IMR-90 (cell line): ENCODE measurements around the gene PPEF2. TPM values are rescaled to one million over a fixed set of nuclear protein-coding genes. Genes with fewer than 3 reads are reported as not detected.

ENCODE experiments used
- ATAC-seq: fragments of 200-7000 bp; cut with Tn5 transposase; 2 replicates; pipeline ENCODE4 v1.9.1; 2020; ENCODE audit warnings: low read depth, mild to moderate bottlenecking, moderate library complexity
- BruUV-seq: library from RNA; stranded (reverse); fragments of 400-500 nt; replicated peaks from 2 replicates; lab custom pipeline; 2021; lab: Mats Ljungman, UMichigan
- CTCF ChIA-PET: fragments of 300-600 bp; formaldehyde crosslinking; extraction: SDS; loops from one replicate; lab custom pipeline; 2021; ENCODE audit warnings: antibody characterized with exemption; lab: Yijun Ruan, JAX
- POLR2A ChIA-PET: fragments of 300-600 bp; sonication (Branson Sonifier 250); formaldehyde crosslinking; loops from one replicate; lab custom pipeline; 2022; ENCODE audit warnings: antibody characterized with exemption; ENCODE audit not compliant: unreplicated experiment; lab: Charles Lee
- DNase-seq: peaks from one replicate; pipeline ENCODE4 v3.0.0; 2013
- H2AFZ ChIP-seq: replicated peaks from 2 replicates; pipeline ENCODE3; 2013; ENCODE audit warnings: low read length, mild to moderate bottlenecking; ENCODE audit not compliant: poor library complexity
- H2AK5ac ChIP-seq: 2 replicates; pipeline ENCODE4 v1.6.1; 2013; ENCODE audit warnings: low read depth, low read length, inconsistent platforms
- H2AK9ac ChIP-seq: replicated peaks from 2 replicates; pipeline ENCODE3; 2013; ENCODE audit warnings: mild to moderate bottlenecking, low read depth, low read length, moderate library complexity; ENCODE audit not compliant: poor library complexity
- H2BK120ac ChIP-seq: 2 replicates; pipeline ENCODE4 v1.6.1; 2013; ENCODE audit warnings: low read depth, low read length, inconsistent platforms
- H2BK15ac ChIP-seq: 3 replicates; pipeline ENCODE4 v1.6.1; 2013; ENCODE audit warnings: low read depth, low read length, inconsistent platforms
- H2BK20ac ChIP-seq: 2 replicates; pipeline ENCODE4 v1.6.1; 2013; ENCODE audit warnings: low read depth, mild to moderate bottlenecking, inconsistent platforms, low read length, moderate library complexity
- H2BK5ac ChIP-seq: 2 replicates; pipeline ENCODE4 v1.6.1; 2013; ENCODE audit warnings: mild to moderate bottlenecking, low read depth, low read length, inconsistent platforms; ENCODE audit not compliant: poor library complexity, severe bottlenecking
- H3K14ac ChIP-seq: replicated peaks from 2 replicates; pipeline ENCODE4 v1.6.1; 2013; ENCODE audit warnings: low read depth, low read length, inconsistent platforms
- H3K18ac ChIP-seq: 2 replicates; pipeline ENCODE4 v1.6.1; 2013; ENCODE audit warnings: low read depth, low read length, control low read depth
- H3K23ac ChIP-seq: 2 replicates; pipeline ENCODE4 v1.6.1; 2013; ENCODE audit warnings: low read depth, low read length, inconsistent platforms
- H3K27ac ChIP-seq: 2 replicates; pipeline ENCODE4 v1.5.1; 2013; ENCODE audit warnings: mild to moderate bottlenecking, control low read depth, low read length; ENCODE audit not compliant: insufficient read depth
- H3K27me3 ChIP-seq: 2 replicates; pipeline ENCODE4 v1.6.1; 2013; ENCODE audit warnings: low read length; ENCODE audit not compliant: control insufficient read depth, insufficient read depth
- H3K36me3 ChIP-seq: 2 replicates; pipeline ENCODE4 v1.6.1; 2013; ENCODE audit warnings: low read length, mixed read lengths; ENCODE audit not compliant: control insufficient read depth, insufficient read depth
- H3K4ac ChIP-seq: 2 replicates; pipeline ENCODE4 v1.6.1; 2013; ENCODE audit warnings: low read depth, low read length, inconsistent platforms
- H3K4me1 ChIP-seq: 2 replicates; pipeline ENCODE4 v1.6.1; 2013; ENCODE audit warnings: low read length, mixed read lengths; ENCODE audit not compliant: control insufficient read depth, insufficient read depth
- H3K4me2 ChIP-seq: 2 replicates; pipeline ENCODE4 v1.6.1; 2013; ENCODE audit warnings: low read depth, mild to moderate bottlenecking, control low read depth, low read length, moderate library complexity
- H3K4me3 ChIP-seq: 2 replicates; pipeline ENCODE4 v1.5.1; 2013; ENCODE audit warnings: low read depth, mild to moderate bottlenecking, control low read depth, low read length, moderate library complexity; ENCODE audit not compliant: insufficient read depth
- H3K56ac ChIP-seq: 2 replicates; pipeline ENCODE4 v1.6.1; 2013; ENCODE audit warnings: low read length, inconsistent platforms; ENCODE audit not compliant: insufficient read depth; ENCODE audit errors: extremely low read depth
- H3K79me1 ChIP-seq, 2 experiments: 2 replicates each; pipeline ENCODE4 v1.6.1; 2013; ENCODE audit warnings: low read length in 2 of 2, inconsistent platforms in 1 of 2, low read depth in 1 of 2
- H3K9ac ChIP-seq: 2 replicates; pipeline ENCODE4 v1.6.1; 2013; ENCODE audit warnings: low read depth, low read length, control low read depth
- H3K9me1 ChIP-seq: 2 replicates; pipeline ENCODE4 v1.6.1; 2013; ENCODE audit warnings: low read length, inconsistent platforms; ENCODE audit not compliant: insufficient read depth
- H3K9me3 ChIP-seq: 2 replicates; pipeline ENCODE4 v1.6.1; 2013; ENCODE audit warnings: low read length; ENCODE audit not compliant: control insufficient read depth, insufficient read depth
- H4K20me1 ChIP-seq: 2 replicates; pipeline ENCODE4 v1.6.1; 2013; ENCODE audit warnings: low read length, inconsistent platforms; ENCODE audit not compliant: insufficient read depth
- H4K5ac ChIP-seq: 2 replicates; pipeline ENCODE4 v1.6.1; 2013; ENCODE audit warnings: mild to moderate bottlenecking, low read depth, low read length, control low read depth
- H4K8ac ChIP-seq, 2 experiments: 2 replicates each; pipeline ENCODE4 v1.6.1; 2013; ENCODE audit warnings: low read depth in 2 of 2, low read length in 2 of 2, control low read depth in 1 of 2, inconsistent platforms in 1 of 2
- H4K91ac ChIP-seq: 2 replicates; pipeline ENCODE4 v1.6.1; 2013; ENCODE audit warnings: low read depth, low read length, inconsistent platforms; ENCODE audit not compliant: insufficient read depth
- BHLHE40 ChIP-seq: fragments of 150-350 bp; IDR thresholded peaks from 2 replicates; pipeline ENCODE4 v1.6.1; 2016; ENCODE audit warnings: mild to moderate bottlenecking, low read depth, low read length
- CEBPB ChIP-seq: IDR thresholded peaks from 2 replicates; pipeline ENCODE4 v1.6.1; 2012; ENCODE audit warnings: low read depth, low read length, improper control_type of control experiment
- CHD1 ChIP-seq: IDR thresholded peaks from 2 replicates; pipeline ENCODE4 v1.6.1; 2012; ENCODE audit warnings: low read depth, low read length, improper control_type of control experiment
- CTCF ChIP-seq: conservative IDR thresholded peaks from 2 replicates; pipeline ENCODE4 v1.5.1; 2012; ENCODE audit warnings: mild to moderate bottlenecking, low read depth, low read length, improper control_type of control experiment
- ELK1 ChIP-seq: fragments of 150-350 bp; IDR thresholded peaks from 2 replicates; pipeline ENCODE4 v1.6.1; 2016; ENCODE audit warnings: low read depth, mild to moderate bottlenecking, low read length, moderate library complexity, borderline replicate concordance
- FOS ChIP-seq: fragments of 150-350 bp; IDR thresholded peaks from 2 replicates; pipeline ENCODE4 v1.6.1; 2016; ENCODE audit warnings: low read depth, low read length
- MAFK ChIP-seq: IDR thresholded peaks from 2 replicates; pipeline ENCODE4 v1.6.1; 2012; ENCODE audit warnings: low read depth, low read length, improper control_type of control experiment
- MAZ ChIP-seq: IDR thresholded peaks from 2 replicates; pipeline ENCODE4 v1.6.1; 2012; ENCODE audit warnings: low read depth, mild to moderate bottlenecking, low read length, improper control_type of control experiment, moderate library complexity, borderline replicate concordance
- MXI1 ChIP-seq: IDR thresholded peaks from 2 replicates; pipeline ENCODE4 v1.6.1; 2012; ENCODE audit warnings: low read depth, mild to moderate bottlenecking, low read length, moderate library complexity, borderline replicate concordance
- NFE2L2 ChIP-seq: fragments of 150-350 bp; IDR thresholded peaks from 2 replicates; pipeline ENCODE4 v1.6.1; 2016; ENCODE audit warnings: low read depth, mild to moderate bottlenecking, low read length
- POLR2A ChIP-seq: IDR thresholded peaks from 2 replicates; pipeline ENCODE4 v1.6.1; 2012; ENCODE audit warnings: mild to moderate bottlenecking, low read depth, low read length
- RAD21 ChIP-seq: IDR thresholded peaks from 2 replicates; pipeline ENCODE4 v1.6.1; 2012; ENCODE audit warnings: low read length, improper control_type of control experiment
- RCOR1 ChIP-seq: IDR thresholded peaks from 2 replicates; pipeline ENCODE4 v1.6.1; 2012; ENCODE audit warnings: mild to moderate bottlenecking, low read length, improper control_type of control experiment; ENCODE audit not compliant: insufficient replicate concordance
- RFX5 ChIP-seq: IDR thresholded peaks from 2 replicates; pipeline ENCODE4 v1.8.0; 2012; ENCODE audit warnings: low read depth, mild to moderate bottlenecking, low read length, moderate library complexity
- SMC3 ChIP-seq: fragments of 150-350 bp; IDR thresholded peaks from 2 replicates; pipeline ENCODE4 v1.6.1; 2016; ENCODE audit warnings: low read depth, mild to moderate bottlenecking, antibody characterized with exemption, low read length, moderate library complexity
- WGBS, 2 experiments: methylation state at CpG; one replicate each; pipeline versions ENCODE4 v1.1.5 to v1.1.7; 2013; ENCODE audit warnings: missing lambda C conversion rate in 2 of 2; ENCODE audit not compliant: insufficient read length in 1 of 2; ENCODE audit errors: extremely low coverage in 2 of 2; 5-methylcytosine and 5-hydroxymethylcytosine counted together
- dilution Hi-C: fragments of 300-500 bp; cut with HindIII; formaldehyde crosslinking; loops from one replicate; pipeline ENCODE4 v1.14.3; 2018; ENCODE audit warnings: low sequenced_read_pairs; ENCODE audit not compliant: unreplicated experiment
- in situ Hi-C: fragments of 300-500 bp; cut with MboI; formaldehyde crosslinking; loops from 3 replicates; pipeline ENCODE4 v1.14.3; 2019; ENCODE audit warnings: low sequenced_read_pairs, inconsistent platforms, mixed read lengths
- intact Hi-C: fragments of 100-400 bp; cut with micrococcal nuclease; formaldehyde crosslinking; loops from 2 replicates; pipeline ENCODE4 v1.10.0; 2022
- polyA plus RNA-seq, 3 experiments: library from polyadenylated mRNA; depleted of rRNA; stranded (reverse); fragments of >200 nt; gene quantifications; 2 replicates each; pipeline ENCODE4 v1.2.3, GENCODE V29; 2012; ENCODE audit warnings: low replicate concordance in 1 of 3
- total RNA-seq: library from RNA; depleted of rRNA; stranded (reverse); fragments of >200 nt; gene quantifications from 2 replicates; pipeline ENCODE4 v1.2.3, GENCODE V29; 2012
- TF ChIP-seq, protein P1 (sequence below): fragments of 150-350 bp; IDR thresholded peaks from 2 replicates; pipeline ENCODE4 v1.6.1; 2017; ENCODE audit warnings: mild to moderate bottlenecking, antibody characterized with exemption, low read length, low read depth

Gene PPEF2
- total and polyA plus RNA-seq, 2 of the 4 experiments (the other 2 are of a cell fraction), result not detected

- ChIA-PET POLR2A (no interaction called here), CTCF (interaction anchor here (0.5 to 1.1 kb wide), 2 partner anchors 21 to 242 kb away, joined by 3 read pairs; no protein-coding TSS in a partner anchor)
- Histone ChIP-seq H2AK9ac (no peak overlapping the region), H4K5ac (no peak overlapping the region; the same call in 1 of the 2 replicates), H3K56ac (no peak overlapping the region), H2BK120ac (peak overlapping the region; percentile 47; the same call in 1 of the 2 replicates), H3K4me3 (no peak overlapping the region), H3K9me3 (no peaks in the 10 kb centered on the region), H2BK5ac (no peak overlapping the region), H3K36me3 (no peaks in the 10 kb centered on the region), H3K9me1 (peaks cover 3% of the 10 kb centered on the region; the same call in 1 of the 2 replicates), H3K79me1 (no peaks in the 10 kb centered on the region), H2BK20ac (peak overlapping the region; percentile 57; the same call in 1 of the 2 replicates), H4K8ac (peak overlapping the region in 1 of 2 experiments; percentile 6; a peak in 1 of 4 replicates), H2AFZ (no peak overlapping the region), H3K9ac (no peak overlapping the region), H3K14ac (no peak overlapping the region), H3K27me3 (no peaks in the 10 kb centered on the region), H3K23ac (0 out of 2 replicates have a peak overlapping the region, but pooled peaks have one; percentile 0), H3K4me1 (peaks cover 14% of the 10 kb centered on the region), H3K4ac (peak overlapping the region; percentile 4; the same call in 1 of the 2 replicates), H4K91ac (peak overlapping the region; percentile 3; the same call in 1 of the 2 replicates), H2AK5ac (no peak overlapping the region), H4K20me1 (no peaks in the 10 kb centered on the region), H3K18ac (no peak overlapping the region; the same call in 1 of the 2 replicates), H3K4me2 (no peak overlapping the region), H3K27ac (no peak overlapping the region), H2BK15ac (0 out of 3 replicates have a peak overlapping the region, but pooled peaks have one; percentile 27)
- WGBS, 2 experiments, result no CpG with 5 or more reads among the region's 2 CpGs
- dilution Hi-C loops (no loop called here), intact Hi-C loops (loop anchor here (5.0 kb wide), 1 partner anchor 174 kb away; the partner anchor contains the start of gene G3BP2), in situ Hi-C loops (loop anchor here (5.0 kb wide), 1 partner anchor 269 kb away; no protein-coding TSS in a partner anchor)
- ATAC-seq, result no peak
- TF ChIP-seq MAZ, result no peak
- no peak for TF ChIP-seq NFE2L2
- TF ChIP-seq MXI1, result no peak
- TF ChIP-seq, protein P1, sequence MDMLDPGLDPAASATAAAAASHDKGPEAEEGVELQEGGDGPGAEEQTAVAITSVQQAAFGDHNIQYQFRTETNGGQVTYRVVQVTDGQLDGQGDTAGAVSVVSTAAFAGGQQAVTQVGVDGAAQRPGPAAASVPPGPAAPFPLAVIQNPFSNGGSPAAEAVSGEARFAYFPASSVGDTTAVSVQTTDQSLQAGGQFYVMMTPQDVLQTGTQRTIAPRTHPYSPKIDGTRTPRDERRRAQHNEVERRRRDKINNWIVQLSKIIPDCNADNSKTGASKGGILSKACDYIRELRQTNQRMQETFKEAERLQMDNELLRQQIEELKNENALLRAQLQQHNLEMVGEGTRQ, result no peak
- TF ChIP-seq RCOR1, result no peak
- TF ChIP-seq POLR2A, result no peak
- TF ChIP-seq SMC3, result no peak
- no peak for TF ChIP-seq BHLHE40
- no peak for TF ChIP-seq CHD1
- no peak for TF ChIP-seq FOS
- no peak for TF ChIP-seq RFX5
- no peak for TF ChIP-seq RAD21
- TF ChIP-seq CEBPB, result no peak
- TF ChIP-seq MAFK, result no peak
- no peak for TF ChIP-seq CTCF
- no peak for TF ChIP-seq ELK1
- peak; percentile 61 for DNase-seq
- BruUV-seq, result no TSS peak
Measured at GRCh38 chr4:75845992-75846391, 56.3 kb downstream of the PPEF2 start.
